ENCODE measurements around the gene SURF2.

DNA sequence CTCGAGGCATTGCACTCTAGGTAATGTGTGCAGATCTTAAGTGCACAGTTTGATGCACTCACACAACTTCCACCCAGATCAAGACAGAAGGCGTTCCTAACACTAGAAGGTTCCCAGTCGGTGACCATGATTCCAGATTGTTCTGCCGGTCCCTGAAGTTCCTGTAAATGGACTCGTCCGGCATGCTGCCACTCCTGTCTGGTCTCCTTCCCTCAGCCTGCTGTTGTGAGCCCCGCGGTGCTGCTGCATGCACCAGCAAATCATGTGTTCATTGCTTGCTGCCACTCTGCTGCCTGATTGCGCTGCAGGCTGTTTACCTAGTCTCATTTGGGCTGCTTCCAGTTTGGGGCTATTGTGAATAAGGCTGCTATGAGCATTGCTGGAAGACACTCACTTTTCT is 31.3 kb downstream of the SURF2 start:
- TF ChIP-seq EZH2 (IDR thresholded peaks at IDR 0.05; ENCODE audit: insufficient read depth, poor library complexity, severe bottlenecking) (no peak), EZH2phosphoT487 (IDR thresholded peaks at IDR 0.05; ENCODE audit: insufficient read depth, low read depth) (no peak)

Measured in GM23248 (cell line).